ENCODE measurements around the gene NUMB. TPM values are rescaled to one million over a fixed set of nuclear protein-coding genes. Genes with fewer than 3 reads are reported as not detected.
A peak's percentile ranks its signal among the peaks of the same experiment; 100 is the strongest.
"Not testable (repeated sequence)": the region's sequence is repeated elsewhere in the genome, so short reads cannot be mapped to it uniquely, and the experiment has no call there.

NUMB gene
- total RNA-seq, 4 donors from 2014 or later: 105 to 125 (median 117) TPM

DNA sequence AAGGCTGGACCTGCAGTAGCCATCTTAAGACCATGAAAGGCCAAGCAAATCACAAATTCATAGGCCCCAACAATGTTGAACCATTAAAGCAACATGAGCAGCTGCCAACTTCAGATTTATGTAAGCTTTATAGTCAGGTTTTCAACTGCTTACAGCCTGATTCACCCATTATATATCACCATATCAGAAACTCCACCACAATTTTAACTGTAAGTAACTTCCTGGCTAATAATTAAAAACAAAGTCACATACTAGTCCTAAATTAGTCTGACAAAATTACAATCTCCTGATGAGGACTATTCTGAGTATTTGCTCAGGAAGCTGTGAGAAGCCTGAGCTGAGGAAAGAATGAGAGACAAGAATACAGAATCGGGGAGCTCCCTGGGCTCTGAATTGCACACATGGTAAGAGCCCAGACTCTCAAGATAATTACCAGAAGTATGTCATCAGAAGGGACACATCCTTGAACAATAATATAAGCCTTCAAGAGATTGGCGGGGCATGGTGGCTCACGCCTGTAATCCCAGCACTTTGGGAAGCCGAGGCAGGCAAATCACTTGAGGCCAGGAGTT, 55.1 kb downstream of the NUMB start:
- TF ChIP-seq POLR2A (IDR thresholded peaks at IDR 0.05) (no peak), CTCF (IDR thresholded peaks at IDR 0.05) (no peak)
- Histone ChIP-seq H3K36me3 (peaks cover 0 to 16% (median 0%) of the 10 kb centered on the region in 3 donors), H3K4me1 (peaks cover 0 to 3% (median 0%) of the 10 kb centered on the region in 4 donors), H3K27ac (peak overlapping the region in 1 of 4 donors; percentile 38), H3K27me3 (no peaks in the 10 kb centered on the region), H3K9me3 (peaks cover 0 to 6% (median 0%) of the 10 kb centered on the region in 4 donors), H3K4me3 (no peak overlapping the region)
- DNase-seq: no peak

DNA sequence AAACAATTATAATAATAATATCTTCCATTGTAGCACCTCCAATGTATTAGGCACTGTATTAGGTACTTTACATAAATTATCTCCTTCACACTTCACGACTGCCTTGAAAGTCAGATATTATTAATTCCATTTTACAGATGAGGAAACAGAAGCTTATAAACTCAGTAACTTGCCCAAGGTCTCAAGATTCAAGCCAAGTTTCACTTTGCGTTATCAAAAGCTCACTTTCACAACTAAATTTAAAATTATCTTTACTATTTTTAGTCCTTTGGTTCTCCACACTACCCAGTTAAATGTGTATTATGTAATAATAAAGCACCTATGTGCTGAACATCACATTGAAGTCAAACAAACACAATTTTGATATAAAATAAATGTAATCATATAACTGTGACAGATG, 55.8 kb downstream of the NUMB start:
- Histone ChIP-seq H3K27ac (peak overlapping the region in 1 of 4 donors; percentile 75), H3K36me3 (peaks cover 0 to 9% (median 0%) of the 10 kb centered on the region in 3 donors), H3K4me3 (no peak overlapping the region), H3K9me3 (peaks cover 0 to 6% (median 0%) of the 10 kb centered on the region in 4 donors), H3K4me1 (peaks cover 0 to 3% (median 0%) of the 10 kb centered on the region in 4 donors), H3K27me3 (no peaks in the 10 kb centered on the region)
- TF ChIP-seq CTCF (IDR thresholded peaks at IDR 0.05) (no peak), POLR2A (IDR thresholded peaks at IDR 0.05) (no peak)
- no peak for DNase-seq

- H3K9me3 ChIP-seq: peaks cover 0 to 6% (median 0%) of the 10 kb centered on the region in 4 donors
- peaks cover 0 to 8% (median 0%) of the 10 kb centered on the region in 4 donors for H3K4me1 ChIP-seq
- no peaks in the 10 kb centered on the region for H3K27me3 ChIP-seq
- H3K36me3 ChIP-seq: no peaks in the 10 kb centered on the region
- no peak for DNase-seq
- no peak overlapping the region for H3K27ac ChIP-seq
- H3K4me3 ChIP-seq: no peak overlapping the region
- no peak for TF ChIP-seq CTCF (IDR thresholded peaks at IDR 0.05)
Measured at GRCh38 chr14:73397810-73398209, 60.5 kb downstream of the NUMB start.

- H3K27me3 ChIP-seq: no peaks in the 10 kb centered on the region
- no peaks in the 10 kb centered on the region for H3K9me3 ChIP-seq
- H3K4me1 ChIP-seq: peaks cover 0 to 11% (median 0%) of the 10 kb centered on the region in 4 donors
- TF ChIP-seq CTCF (IDR thresholded peaks at IDR 0.05): no peak
- no peak for TF ChIP-seq POLR2A (IDR thresholded peaks at IDR 0.05)
- no peaks in the 10 kb centered on the region for H3K36me3 ChIP-seq
- no peak overlapping the region for H3K4me3 ChIP-seq
- no peak for DNase-seq
- no peak overlapping the region for H3K27ac ChIP-seq
Measured at GRCh38 chr14:73394317-73394716, 64.0 kb downstream of the NUMB start.

DNA sequence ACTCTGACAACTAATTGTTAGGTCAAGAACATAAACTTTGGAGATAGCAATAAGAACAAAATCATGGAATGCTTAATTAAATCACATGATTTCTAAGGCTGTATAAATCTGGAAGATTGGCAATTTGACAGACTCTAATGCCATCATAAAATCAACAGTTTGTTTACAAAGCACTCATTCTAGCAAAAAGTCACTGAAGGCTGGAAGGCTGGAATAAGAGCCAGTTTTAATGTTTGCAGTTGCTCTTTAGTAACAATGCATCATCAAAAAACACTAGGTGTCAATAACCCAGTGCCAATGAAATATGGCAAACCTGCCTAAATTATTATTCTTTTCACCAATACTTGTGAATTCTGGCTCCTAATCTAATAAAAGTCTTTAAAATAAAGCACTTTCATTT, 65.0 kb downstream of the NUMB start:
- Histone ChIP-seq H3K27ac (no peak overlapping the region), H3K4me1 (peaks cover 0 to 11% (median 0%) of the 10 kb centered on the region in 4 donors), H3K27me3 (no peaks in the 10 kb centered on the region), H3K36me3 (no peaks in the 10 kb centered on the region), H3K4me3 (no peak overlapping the region), H3K9me3 (no peaks in the 10 kb centered on the region)
- DNase-seq: no peak
- no peak for TF ChIP-seq POLR2A (IDR thresholded peaks at IDR 0.05)

DNA sequence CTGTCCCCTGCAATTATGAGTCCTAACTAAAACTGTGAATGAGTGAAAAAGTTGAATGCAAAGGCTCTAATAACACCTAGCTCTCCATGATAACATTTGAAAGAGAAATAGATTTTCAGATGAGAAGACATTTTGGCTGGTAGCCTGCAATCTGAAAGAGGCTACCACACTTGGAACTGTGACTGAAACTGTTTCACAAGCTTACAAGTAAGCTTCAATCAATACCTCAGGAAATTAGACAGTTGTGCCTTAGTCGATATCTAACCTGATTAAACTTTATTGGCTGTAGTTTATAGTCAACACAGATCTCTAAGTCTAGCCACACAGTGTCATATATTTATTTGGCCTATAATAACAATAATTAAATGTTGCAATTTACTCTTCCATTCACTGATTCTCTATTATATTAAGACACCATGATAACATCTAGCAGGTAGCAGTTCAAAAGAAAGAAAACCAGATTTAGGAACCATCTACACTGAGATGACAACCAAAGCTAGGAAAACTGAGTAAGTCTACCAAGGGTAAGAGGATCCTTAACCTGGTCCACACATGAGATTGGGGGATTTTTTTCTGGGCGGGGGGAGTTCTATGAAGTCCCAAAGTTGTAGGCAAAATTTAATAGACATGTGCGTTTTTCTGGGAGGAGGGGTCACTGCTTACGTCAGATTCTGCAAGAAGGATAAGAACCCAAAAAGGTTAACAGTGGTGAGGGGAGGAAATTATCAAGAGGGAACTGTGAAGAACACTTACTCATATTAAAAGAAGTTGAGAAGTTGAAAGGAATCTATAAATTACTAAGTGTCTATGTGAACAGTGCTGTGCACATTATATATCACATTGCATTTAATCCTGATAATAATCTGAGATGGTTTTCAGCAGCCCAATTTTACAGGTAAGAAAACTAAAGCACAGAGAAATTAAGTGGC, 65.8 kb downstream of the NUMB start:
- DNase-seq: no peak
- Histone ChIP-seq H3K4me3 (no peak overlapping the region), H3K4me1 (peaks cover 0 to 11% (median 0%) of the 10 kb centered on the region in 4 donors), H3K27me3 (no peaks in the 10 kb centered on the region), H3K36me3 (no peaks in the 10 kb centered on the region), H3K27ac (no peak overlapping the region), H3K9me3 (no peaks in the 10 kb centered on the region)
- TF ChIP-seq CTCF (IDR thresholded peaks at IDR 0.05) (no peak), POLR2A (IDR thresholded peaks at IDR 0.05) (no peak)

GRCh38 chr14:73387860-73388259, 70.5 kb downstream of the NUMB start:
- DNase-seq, H3K4me1 ChIP-seq, H3K9me3 ChIP-seq, H3K27ac ChIP-seq, H3K36me3 ChIP-seq, H3K4me3 ChIP-seq, H3K27me3 ChIP-seq: not testable (repeated sequence)
